GM21717 (cell line): ENCODE data around the gene EIF2S3.

Experiments used
- ATAC-seq: cut with Tn5 transposase; IDR thresholded peaks from one replicate; pipeline ENCODE4 v1.9.1; 2021; ENCODE audit warnings: mild to moderate bottlenecking, moderate library complexity; ENCODE audit not compliant: unreplicated experiment

EIF2S3 gene

GRCh38 chrX:24125028-24125612, 70.4 kb downstream of the EIF2S3 start:
- no peak for ATAC-seq
